HG03025 (cell line): ENCODE measurements around the gene ZBTB18.
A peak's percentile ranks its signal among the peaks of the same experiment; 100 is the strongest.
"Not testable (repeated sequence)": the region's sequence is repeated elsewhere in the genome, so short reads cannot be mapped to it uniquely, and the experiment has no call there.

ENCODE experiments used
- ATAC-seq: cut with Tn5 transposase; IDR thresholded peaks from one replicate; pipeline ENCODE4 v1.9.1; 2021; ENCODE audit warnings: mild to moderate bottlenecking, moderate library complexity; ENCODE audit not compliant: unreplicated experiment, low FRiP score

The ZBTB18 gene

DNA sequence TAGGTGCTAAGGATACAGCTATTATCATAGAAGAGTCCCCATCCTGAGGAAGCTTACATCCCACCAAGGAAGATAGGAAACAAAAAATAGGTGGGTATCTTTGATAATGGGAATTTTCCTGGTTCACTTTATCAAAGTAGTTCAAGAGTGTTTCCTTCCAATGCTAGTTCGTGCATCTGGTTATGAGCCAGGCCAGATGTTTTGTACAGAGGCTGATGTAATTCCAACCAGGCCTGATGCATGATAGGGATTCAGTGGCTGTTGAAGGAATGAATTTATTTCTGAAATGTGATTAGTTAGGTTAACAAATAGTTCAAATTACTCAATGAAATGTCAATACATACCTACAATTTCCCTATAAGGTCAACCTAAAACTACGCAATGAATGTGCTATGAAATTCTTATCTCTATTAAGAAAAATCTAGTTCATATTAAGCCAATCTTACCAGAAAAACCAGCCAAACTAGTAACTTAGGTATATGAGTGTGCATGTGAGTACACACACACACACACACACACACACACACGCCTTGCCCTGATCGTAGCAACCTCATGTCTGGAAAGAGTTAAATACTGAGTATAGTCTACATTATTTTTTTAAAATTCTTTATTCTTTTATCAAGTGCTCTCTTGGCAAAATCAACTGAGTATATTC, 9.5 kb upstream of the ZBTB18 start:
- ATAC-seq = no peak

DNA sequence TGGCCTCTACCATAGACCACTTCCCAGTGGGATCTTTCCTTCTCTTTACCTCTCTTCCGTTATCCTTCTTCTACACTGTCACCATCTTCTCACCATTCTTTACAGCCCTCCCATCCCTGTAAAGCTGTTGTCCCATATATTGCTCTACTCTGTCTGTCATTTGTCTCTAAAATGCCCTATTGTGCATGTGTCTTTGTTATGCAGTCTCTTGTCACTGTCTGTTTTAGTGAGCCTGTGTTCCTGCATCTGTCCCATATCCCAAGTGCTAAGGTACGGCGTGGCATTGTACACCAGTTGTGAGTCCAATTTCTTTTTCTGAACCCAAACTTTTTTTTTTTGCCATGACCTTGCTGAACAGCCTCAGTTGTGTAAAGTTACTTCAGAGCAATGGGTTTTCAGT, 8.8 kb upstream of the ZBTB18 start:
- no peak for ATAC-seq

DNA sequence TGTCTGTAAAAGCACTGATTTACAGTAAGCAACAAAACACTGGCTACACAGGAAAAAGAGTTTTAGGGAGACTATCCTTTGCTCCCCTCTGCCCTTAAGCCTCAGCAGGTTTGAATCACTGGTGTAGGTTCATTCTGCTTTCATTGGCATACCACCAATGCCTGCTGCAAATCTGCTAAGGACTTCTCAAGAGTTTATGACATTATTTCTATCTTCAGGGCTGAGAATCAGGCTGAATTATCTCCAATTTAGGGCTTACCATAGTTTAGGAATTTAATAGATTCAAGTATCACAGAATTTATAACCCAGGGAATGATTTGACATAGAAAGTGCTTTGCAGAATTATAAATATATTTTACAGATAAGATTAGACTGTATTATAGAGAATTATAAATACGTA, 6.7 kb upstream of the ZBTB18 start:
- ATAC-seq = no peak

DNA sequence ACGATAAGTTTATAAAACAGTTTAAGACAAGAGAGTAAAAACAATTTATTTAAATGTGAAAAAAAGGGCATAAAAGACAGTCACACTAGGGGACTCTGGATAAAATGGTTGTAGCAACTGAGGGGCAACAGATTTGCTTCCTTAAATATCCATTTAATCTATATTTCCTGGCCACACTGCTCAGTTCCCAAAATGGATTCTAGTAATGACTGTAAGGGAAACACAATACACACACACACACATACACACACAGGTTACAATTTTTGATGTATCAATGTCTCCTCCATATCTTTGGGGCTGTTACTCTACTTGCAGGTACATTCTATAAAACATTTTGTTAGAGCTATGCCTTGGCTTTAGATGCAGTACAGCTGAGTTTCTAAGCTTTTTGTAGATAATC, 4.8 kb upstream of the ZBTB18 start:
- ATAC-seq = not testable (repeated sequence)

GRCh38 chr1:244046907-244047611, 4.0 kb upstream of the ZBTB18 start:
- no peak for ATAC-seq

DNA sequence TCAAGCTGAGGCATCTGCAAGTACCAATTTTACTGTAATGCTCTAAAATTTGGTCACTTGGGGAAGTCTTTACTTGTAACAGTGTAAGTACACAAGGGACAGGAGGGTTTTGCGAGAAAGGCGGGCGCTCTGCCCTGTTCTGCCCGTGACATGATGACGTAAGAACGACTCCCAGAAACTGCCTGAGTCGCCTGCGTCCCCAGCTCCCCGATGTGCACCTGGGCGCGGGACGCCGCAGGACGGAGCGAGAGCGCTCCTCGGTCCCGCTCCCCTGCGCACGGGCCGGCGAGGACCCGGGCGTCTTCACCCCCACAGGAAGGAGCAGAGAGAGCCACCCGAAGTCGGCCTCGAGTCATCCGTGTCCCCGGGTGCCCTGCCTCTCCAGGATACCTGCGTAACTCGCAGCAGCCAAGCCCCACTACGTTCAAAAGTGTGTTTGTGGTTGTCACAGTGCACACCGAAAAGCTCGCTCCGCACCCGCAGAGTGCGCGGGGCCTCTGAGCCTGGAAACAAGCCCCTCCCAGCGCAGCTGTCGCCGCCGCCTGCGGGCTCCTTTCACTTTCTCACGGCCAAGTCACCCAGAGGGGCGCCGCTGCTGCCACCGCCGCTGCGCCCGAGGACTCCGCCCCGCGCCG, 3.3 kb upstream of the ZBTB18 start:
- ATAC-seq = peak; percentile 64

- peak; percentile 77 for ATAC-seq
Observed at GRCh38 chr1:244048256-244049161, 2.6 kb upstream of the ZBTB18 start.

GRCh38 chr1:244049162-244050013, 1.7 kb upstream of the ZBTB18 start:
- no peak for ATAC-seq

GRCh38 chr1:244050014-244050834, 859 bp upstream of the ZBTB18 start:
- no peak for ATAC-seq

- ATAC-seq = no peak
Observed at GRCh38 chr1:244052016-244052727, 1.1 kb downstream of the ZBTB18 start.

DNA sequence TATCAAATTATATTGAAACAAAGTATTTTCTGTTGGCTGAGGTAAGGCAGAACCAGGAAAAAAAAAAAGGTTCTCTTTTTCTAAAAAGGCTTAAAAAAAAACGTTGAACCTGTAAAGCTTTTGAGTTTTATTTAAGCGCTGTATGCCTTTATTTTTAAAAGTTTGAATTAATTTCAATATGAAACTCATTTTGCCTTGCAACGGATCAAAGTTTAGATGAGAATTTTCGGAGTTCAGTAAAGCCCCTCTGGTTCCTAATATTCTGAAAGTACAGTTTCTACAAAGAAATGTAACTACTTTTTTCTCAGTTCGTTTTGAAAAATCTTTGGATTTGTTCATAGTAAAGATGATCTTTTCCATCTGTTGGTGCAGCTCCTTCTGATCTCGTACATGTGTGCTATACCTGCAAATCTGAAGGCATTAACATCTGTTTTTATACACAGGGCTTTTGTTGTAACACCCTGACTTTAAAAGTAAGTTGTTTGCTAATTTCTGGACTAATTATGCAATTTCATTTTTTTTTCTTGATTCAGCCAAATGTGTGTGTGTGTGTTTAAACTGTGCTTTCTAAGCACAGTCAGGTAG, 1.7 kb downstream of the ZBTB18 start:
- ATAC-seq = no peak

- ATAC-seq = no peak
Observed at GRCh38 chr1:244053831-244054230, 2.7 kb downstream of the ZBTB18 start.

DNA sequence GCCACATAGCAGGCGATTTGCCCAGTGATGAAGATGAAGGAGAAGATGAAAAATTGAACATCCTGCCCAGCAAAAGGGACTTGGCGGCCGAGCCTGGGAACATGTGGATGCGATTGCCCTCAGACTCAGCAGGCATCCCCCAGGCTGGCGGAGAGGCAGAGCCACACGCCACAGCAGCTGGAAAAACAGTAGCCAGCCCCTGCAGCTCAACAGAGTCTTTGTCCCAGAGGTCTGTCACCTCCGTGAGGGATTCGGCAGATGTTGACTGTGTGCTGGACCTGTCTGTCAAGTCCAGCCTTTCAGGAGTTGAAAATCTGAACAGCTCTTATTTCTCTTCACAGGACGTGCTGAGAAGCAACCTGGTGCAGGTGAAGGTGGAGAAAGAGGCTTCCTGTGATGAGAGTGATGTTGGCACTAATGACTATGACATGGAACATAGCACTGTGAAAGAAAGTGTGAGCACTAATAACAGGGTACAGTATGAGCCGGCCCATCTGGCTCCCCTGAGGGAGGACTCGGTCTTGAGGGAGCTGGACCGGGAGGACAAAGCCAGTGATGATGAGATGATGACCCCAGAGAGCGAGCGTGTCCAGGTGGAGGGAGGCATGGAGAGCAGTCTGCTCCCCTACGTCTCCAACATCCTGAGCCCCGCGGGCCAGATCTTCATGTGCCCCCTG, 3.3 kb downstream of the ZBTB18 start:
- no peak for ATAC-seq

DNA sequence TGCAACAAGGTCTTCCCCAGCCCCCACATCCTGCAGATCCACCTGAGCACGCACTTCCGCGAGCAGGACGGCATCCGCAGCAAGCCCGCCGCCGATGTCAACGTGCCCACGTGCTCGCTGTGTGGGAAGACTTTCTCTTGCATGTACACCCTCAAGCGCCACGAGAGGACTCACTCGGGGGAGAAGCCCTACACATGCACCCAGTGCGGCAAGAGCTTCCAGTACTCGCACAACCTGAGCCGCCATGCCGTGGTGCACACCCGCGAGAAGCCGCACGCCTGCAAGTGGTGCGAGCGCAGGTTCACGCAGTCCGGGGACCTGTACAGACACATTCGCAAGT, 3.8 kb downstream of the ZBTB18 start:
- no peak for ATAC-seq

GRCh38 chr1:244056577-244056976, 5.5 kb downstream of the ZBTB18 start:
- ATAC-seq = no peak

DNA sequence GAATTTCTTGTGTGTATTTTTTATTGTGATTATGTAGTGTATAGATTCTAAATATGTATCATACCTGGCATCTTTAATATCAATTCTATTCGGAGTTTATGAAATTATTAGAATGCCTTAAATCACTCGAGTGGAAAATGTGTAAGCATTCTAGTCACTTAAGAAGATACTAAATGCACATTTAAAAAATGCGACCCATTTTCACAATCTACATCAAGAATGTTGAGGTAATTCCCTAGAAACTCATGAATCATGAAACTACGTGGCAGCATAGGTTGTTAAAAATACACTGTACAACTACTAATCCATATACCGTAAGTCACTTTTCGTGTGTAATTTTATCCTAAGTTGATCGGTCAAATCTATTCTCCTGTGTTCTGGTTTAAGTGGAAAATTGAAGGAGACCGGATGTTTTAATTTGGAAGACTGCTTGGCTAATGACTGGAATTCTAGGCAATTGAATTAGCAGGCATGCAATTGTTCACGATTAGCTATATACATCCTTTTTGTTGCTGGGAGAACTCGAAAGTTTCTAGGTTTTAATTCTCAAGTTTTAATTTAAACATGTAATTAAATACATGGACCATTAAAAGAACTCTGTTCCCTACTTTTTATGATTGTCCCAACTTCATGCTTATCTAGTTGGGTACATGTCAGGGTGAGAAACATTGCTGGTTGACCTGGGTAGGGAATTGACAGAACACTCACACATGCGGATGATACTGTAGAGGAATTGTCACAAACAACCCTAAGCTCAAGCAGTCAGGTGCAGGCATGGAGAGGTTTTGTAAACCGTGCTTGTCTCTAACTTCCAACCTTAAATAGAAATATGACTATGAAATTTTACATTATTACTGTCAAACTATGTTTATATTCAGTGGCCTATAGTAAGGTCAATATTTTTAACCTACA, 6.6 kb downstream of the ZBTB18 start:
- ATAC-seq = no peak

DNA sequence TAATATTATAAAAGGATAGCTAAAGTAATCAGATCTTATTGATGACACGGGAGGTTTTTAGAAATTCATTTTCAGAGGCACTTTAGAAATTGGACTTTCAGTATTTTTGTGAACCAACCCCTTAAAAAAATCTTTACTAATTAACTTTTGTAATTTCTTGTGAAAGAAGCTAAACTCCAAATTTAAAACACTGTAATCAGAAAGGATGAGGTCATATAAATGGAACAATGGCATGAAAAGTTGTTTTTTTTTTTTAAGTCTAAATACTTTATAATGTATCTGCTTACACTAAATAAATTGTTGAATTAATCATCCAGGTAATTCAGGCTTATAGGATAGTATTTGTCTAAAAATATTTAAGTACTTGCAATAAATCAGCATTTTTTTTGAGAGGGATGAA, 9.0 kb downstream of the ZBTB18 start:
- no peak for ATAC-seq
